ENCODE data around the gene NTM. TPM values are rescaled to one million over a fixed set of nuclear protein-coding genes. Genes with fewer than 3 reads are reported as not detected.

Gene NTM
- total RNA-seq, 4 donors from 2014 or later: 1.4 to 5.7 TPM; not detected in 2

DNA sequence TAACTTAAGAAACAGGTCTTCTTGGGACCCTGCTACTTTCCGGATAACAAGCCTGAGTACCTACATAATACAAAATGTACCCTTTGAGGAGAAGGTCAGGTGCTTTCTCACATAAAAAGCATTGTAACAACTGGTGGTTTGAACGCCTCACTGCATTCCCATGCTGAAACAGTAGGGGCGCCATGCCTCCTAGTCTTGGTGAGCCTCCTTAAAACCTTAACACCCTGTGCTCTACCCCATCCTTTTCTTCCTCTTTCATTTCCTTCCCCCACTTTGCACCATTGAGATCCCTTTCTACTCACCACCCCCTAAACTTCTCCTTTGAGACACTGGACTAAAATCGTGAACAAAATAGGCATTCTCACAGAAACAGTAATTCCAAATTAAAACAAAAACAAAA is 729.3 kb downstream of the NTM start:
- Histone ChIP-seq H3K27ac (no peak overlapping the region), H3K36me3 (no peaks in the 10 kb centered on the region), H3K4me3 (no peak overlapping the region), H3K9me3 (no peaks in the 10 kb centered on the region), H3K4me1 (no peaks in the 10 kb centered on the region), H3K27me3 (no peaks in the 10 kb centered on the region)
- TF ChIP-seq, protein P1, sequence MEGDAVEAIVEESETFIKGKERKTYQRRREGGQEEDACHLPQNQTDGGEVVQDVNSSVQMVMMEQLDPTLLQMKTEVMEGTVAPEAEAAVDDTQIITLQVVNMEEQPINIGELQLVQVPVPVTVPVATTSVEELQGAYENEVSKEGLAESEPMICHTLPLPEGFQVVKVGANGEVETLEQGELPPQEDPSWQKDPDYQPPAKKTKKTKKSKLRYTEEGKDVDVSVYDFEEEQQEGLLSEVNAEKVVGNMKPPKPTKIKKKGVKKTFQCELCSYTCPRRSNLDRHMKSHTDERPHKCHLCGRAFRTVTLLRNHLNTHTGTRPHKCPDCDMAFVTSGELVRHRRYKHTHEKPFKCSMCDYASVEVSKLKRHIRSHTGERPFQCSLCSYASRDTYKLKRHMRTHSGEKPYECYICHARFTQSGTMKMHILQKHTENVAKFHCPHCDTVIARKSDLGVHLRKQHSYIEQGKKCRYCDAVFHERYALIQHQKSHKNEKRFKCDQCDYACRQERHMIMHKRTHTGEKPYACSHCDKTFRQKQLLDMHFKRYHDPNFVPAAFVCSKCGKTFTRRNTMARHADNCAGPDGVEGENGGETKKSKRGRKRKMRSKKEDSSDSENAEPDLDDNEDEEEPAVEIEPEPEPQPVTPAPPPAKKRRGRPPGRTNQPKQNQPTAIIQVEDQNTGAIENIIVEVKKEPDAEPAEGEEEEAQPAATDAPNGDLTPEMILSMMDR (IDR thresholded peaks at IDR 0.05): no peak
- TF ChIP-seq POLR2A (IDR thresholded peaks at IDR 0.05): no peak
- intact Hi-C loops (cut with DNase I; ENCODE audit: low total_unique reads): no loop called here
- no peak for DNase-seq

DNA sequence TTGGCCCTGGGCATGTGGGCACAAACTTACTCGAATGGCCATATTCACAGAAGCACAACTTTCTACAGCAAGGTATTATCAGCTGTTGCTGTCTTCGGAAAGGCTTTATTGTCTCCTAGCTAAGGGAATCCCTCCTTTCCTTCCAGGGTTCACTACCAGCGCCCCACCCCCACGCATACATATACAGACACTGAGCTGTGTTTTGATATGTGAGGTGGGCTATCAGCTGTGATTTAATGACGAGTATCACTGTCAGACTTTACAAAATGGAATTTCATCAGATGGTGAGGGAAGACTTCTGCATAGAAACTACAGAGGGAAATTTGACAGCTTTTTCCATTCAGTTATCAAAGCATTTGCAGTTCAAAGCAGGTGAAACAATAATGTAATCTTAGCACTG is 730.2 kb downstream of the NTM start:
- DNase-seq: no peak
- intact Hi-C loops (cut with DNase I; ENCODE audit: low total_unique reads): no loop called here
- Histone ChIP-seq H3K27me3 (no peaks in the 10 kb centered on the region), H3K4me1 (no peaks in the 10 kb centered on the region), H3K4me3 (no peak overlapping the region), H3K36me3 (no peaks in the 10 kb centered on the region), H3K27ac (no peak overlapping the region), H3K9me3 (no peaks in the 10 kb centered on the region)
- TF ChIP-seq, protein P1 (IDR thresholded peaks at IDR 0.05): no peak
- TF ChIP-seq POLR2A (IDR thresholded peaks at IDR 0.05): no peak

DNA sequence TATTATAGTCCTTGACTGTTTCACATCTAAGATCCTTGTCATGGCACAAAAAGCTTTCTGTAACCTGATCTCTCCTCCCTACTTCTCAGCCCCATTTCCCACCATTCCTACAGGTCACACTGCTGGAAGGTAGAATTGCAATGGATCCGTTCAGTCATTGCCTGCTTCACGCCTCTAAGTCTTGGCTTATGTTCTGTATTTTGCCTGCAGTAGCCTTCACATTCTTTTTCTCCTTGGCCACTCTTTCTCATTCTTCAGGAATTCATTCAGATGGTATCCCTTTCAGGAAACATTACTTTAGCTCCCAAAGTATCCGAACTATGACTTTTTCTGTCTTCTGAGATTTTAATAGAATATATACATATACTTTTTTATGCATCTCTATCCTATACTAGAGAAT is 731.5 kb downstream of the NTM start:
- no peak for TF ChIP-seq POLR2A (IDR thresholded peaks at IDR 0.05)
- TF ChIP-seq, protein P1 (IDR thresholded peaks at IDR 0.05): no peak
- no peaks in the 10 kb centered on the region for H3K4me1 ChIP-seq
- H3K27me3 ChIP-seq: no peaks in the 10 kb centered on the region
- intact Hi-C loops (cut with DNase I; ENCODE audit: low total_unique reads): no loop called here
- H3K9me3 ChIP-seq: no peaks in the 10 kb centered on the region
- DNase-seq: no peak
- H3K4me3 ChIP-seq: no peak overlapping the region
- no peaks in the 10 kb centered on the region for H3K36me3 ChIP-seq
- H3K27ac ChIP-seq: no peak overlapping the region

DNA sequence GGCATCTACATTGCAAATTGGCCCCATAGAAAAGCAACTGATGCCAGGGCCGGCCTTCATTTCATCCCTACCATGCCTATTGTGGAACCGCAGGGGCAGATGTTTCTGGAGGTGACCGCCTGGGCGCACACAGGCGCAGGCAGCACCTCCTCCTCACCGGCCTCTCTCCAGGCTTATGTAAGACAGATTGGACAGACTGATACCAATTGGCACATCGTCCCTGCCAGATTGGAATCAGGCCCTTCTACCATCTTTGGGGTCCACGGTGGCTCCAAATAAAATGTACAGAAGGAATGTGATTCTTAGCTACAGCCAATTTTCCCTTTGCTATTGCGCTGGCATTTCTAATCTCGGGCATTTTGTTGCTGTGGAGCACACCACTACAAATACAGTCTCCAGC is 732.6 kb downstream of the NTM start:
- intact Hi-C loops (cut with DNase I; ENCODE audit: low total_unique reads): no loop called here
- Histone ChIP-seq H3K36me3 (no peaks in the 10 kb centered on the region), H3K9me3 (no peaks in the 10 kb centered on the region), H3K4me1 (no peaks in the 10 kb centered on the region), H3K27me3 (no peaks in the 10 kb centered on the region), H3K27ac (no peak overlapping the region), H3K4me3 (no peak overlapping the region)
- TF ChIP-seq POLR2A (IDR thresholded peaks at IDR 0.05): no peak
- TF ChIP-seq, protein P1 (IDR thresholded peaks at IDR 0.05): no peak
- no peak for DNase-seq

DNA sequence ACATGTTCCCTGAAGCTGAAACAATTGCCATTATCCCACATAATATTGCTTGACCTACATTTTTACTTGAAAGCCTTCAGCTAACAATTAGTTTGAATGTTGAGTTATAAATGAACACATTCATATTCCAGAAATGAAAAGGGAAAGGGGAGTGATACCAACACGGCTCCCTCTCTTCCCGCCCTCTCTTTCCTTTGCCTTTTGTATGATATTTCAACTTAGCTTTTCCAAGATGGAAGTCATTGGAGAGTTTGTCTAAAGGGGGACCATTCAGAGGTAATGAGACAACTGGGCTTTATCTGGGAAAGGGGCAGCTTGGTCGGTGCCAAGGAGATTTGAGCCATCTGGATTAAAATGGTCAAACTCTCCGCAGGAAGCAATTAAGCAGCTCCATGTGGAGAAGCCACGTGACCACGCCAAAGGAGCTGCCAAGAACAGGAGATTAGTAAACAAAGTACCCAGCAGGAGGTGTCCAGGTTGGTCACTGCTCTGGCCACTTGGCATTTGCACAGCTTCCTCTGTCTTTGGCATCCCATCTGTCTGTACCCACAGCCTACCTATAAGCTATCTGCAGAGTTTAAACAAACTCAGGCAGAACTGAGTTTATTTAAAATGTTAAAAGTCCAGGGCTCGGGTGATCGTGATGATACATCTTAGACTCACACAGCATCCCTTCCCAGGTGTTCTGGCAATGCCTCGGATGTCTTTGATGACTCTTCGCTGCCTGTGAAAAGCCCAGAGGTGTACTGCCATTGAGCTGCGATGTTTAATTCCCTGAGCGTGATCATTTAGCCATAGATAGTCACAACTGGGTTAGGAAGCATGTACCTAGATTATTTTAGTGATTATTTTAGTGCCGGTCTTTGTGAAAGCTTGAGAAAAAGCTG is 735.9 kb downstream of the NTM start:
- no peak overlapping the region for H3K4me3 ChIP-seq
- no peaks in the 10 kb centered on the region for H3K9me3 ChIP-seq
- H3K27ac ChIP-seq: no peak overlapping the region
- intact Hi-C loops (cut with DNase I; ENCODE audit: low total_unique reads): no loop called here
- no peak for TF ChIP-seq POLR2A (IDR thresholded peaks at IDR 0.05)
- TF ChIP-seq, protein P1 (IDR thresholded peaks at IDR 0.05): no peak
- H3K4me1 ChIP-seq: no peaks in the 10 kb centered on the region
- DNase-seq: no peak
- H3K36me3 ChIP-seq: no peaks in the 10 kb centered on the region
- H3K27me3 ChIP-seq: no peaks in the 10 kb centered on the region

Data from uterus (tissue), 4 donors.